Measurements from ENCODE around the gene SLC29A2.
A peak's percentile ranks its signal among the peaks of the same experiment; 100 is the strongest.

The SLC29A2 gene

DNA sequence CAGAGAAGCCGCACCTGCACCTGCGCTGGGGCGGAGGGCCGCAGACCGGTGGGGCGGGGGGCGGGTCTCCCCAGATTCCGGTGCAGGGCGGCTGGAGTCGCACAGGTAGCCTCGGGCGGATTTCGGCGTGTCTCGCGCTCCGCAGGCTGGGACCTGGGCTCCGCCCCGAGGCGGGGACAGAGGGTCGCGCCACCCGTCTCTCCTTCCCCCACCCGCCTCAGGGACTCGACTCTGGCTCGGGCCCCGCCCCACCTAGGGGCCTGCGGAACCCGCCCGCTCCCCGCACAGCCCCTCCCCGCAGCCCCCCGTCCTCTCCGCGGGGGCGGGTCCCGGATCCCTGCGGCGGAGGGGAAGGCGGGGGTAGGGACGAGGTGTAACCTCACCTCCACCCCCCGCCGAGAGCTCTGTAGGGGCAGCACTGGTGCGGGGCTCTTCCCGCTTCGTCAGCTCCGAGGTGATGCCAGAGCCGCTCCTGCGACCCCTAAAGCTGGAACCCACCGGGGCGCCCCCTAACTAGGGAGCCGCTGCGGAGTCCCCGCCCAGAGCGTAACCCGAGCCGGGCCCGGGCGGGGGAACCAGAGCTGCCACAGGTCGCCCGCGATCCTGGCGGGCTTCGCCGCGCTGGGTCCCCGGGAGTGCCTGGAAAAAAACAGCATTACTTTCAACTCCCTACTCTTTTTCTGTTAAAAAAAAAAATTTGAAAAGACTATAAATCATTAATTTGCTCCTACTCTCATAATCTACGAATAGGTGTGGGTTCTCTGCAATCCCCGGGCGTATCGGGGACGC lies at the start of gene SLC29A2 (continued):
- TF ChIP-seq, protein P1, sequence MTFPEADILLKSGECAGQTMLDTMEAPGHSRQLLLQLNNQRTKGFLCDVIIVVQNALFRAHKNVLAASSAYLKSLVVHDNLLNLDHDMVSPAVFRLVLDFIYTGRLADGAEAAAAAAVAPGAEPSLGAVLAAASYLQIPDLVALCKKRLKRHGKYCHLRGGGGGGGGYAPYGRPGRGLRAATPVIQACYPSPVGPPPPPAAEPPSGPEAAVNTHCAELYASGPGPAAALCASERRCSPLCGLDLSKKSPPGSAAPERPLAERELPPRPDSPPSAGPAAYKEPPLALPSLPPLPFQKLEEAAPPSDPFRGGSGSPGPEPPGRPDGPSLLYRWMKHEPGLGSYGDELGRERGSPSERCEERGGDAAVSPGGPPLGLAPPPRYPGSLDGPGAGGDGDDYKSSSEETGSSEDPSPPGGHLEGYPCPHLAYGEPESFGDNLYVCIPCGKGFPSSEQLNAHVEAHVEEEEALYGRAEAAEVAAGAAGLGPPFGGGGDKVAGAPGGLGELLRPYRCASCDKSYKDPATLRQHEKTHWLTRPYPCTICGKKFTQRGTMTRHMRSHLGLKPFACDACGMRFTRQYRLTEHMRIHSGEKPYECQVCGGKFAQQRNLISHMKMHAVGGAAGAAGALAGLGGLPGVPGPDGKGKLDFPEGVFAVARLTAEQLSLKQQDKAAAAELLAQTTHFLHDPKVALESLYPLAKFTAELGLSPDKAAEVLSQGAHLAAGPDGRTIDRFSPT (tag by site-specific recombination; IDR thresholded peaks at IDR 0.05), result peak; percentile 58
- TF ChIP-seq SALL2 (tag by site-specific recombination; IDR thresholded peaks at IDR 0.05; ENCODE audit: borderline replicate concordance) (no peak), SP7 (tag by site-specific recombination; IDR thresholded peaks at IDR 0.05) (0 out of 2 replicates have a peak, but pooled peaks have one; percentile 66), ZNF18 (tag by site-specific recombination; IDR thresholded peaks at IDR 0.05) (0 out of 2 replicates have a peak, but pooled peaks have one; percentile 16), ZNF544 (tag by site-specific recombination; IDR thresholded peaks at IDR 0.05) (no peak), ZNF510 (tag by site-specific recombination; IDR thresholded peaks at IDR 0.05; ENCODE audit: insufficient replicate concordance) (no peak), ZNF830 (tag by site-specific recombination; IDR thresholded peaks at IDR 0.05; ENCODE audit: low read depth) (no peak), KLF1 (tag by site-specific recombination; IDR thresholded peaks at IDR 0.05) (peak; percentile 99), KLF17 (tag by site-specific recombination; IDR thresholded peaks at IDR 0.05) (peak; percentile 60), ZBTB48 (tag by site-specific recombination; IDR thresholded peaks at IDR 0.05) (peak; percentile 89), ZNF777 (tag by site-specific recombination; IDR thresholded peaks at IDR 0.05; ENCODE audit: borderline replicate concordance) (no peak), ZNF548 (tag by site-specific recombination; IDR thresholded peaks at IDR 0.05) (no peak), ZFP69B (tag by site-specific recombination; IDR thresholded peaks at IDR 0.05) (no peak), ZEB2 (tag by site-specific recombination; IDR thresholded peaks at IDR 0.05) (peak; percentile 92), ZNF791 (tag by site-specific recombination; IDR thresholded peaks at IDR 0.05) (no peak), ZNF76 (tag by site-specific recombination; IDR thresholded peaks at IDR 0.05; ENCODE audit: borderline replicate concordance, low read depth) (0 out of 2 replicates have a peak, but pooled peaks have one; percentile 54), ZNF513 (tag by site-specific recombination; IDR thresholded peaks at IDR 0.05) (no peak), ZNF449 (tag by site-specific recombination; IDR thresholded peaks at IDR 0.05) (no peak; the same call in 1 of the 2 replicates), ZBTB7A (tag by site-specific recombination; IDR thresholded peaks at IDR 0.05; ENCODE audit: low read depth) (peak; percentile 60), ZNF24 (tag by site-specific recombination; IDR thresholded peaks at IDR 0.05) (no peak), ZNF223 (tag by site-specific recombination; IDR thresholded peaks at IDR 0.05) (no peak), KLF16 (tag by site-specific recombination; IDR thresholded peaks at IDR 0.05) (no peak), ZXDB (tag by site-specific recombination; IDR thresholded peaks at IDR 0.05) (peak; percentile 31; the same call in 1 of the 2 replicates), ZNF473 (tag by site-specific recombination; IDR thresholded peaks at IDR 0.05) (no peak), ZNF701 (tag by site-specific recombination; IDR thresholded peaks at IDR 0.05) (no peak), ZNF302 (tag by site-specific recombination; IDR thresholded peaks at IDR 0.05; ENCODE audit: low read depth) (no peak), ZNF311 (tag by site-specific recombination; IDR thresholded peaks at IDR 0.05; ENCODE audit: borderline replicate concordance) (no peak)
- TF ChIP-seq, protein P2, sequence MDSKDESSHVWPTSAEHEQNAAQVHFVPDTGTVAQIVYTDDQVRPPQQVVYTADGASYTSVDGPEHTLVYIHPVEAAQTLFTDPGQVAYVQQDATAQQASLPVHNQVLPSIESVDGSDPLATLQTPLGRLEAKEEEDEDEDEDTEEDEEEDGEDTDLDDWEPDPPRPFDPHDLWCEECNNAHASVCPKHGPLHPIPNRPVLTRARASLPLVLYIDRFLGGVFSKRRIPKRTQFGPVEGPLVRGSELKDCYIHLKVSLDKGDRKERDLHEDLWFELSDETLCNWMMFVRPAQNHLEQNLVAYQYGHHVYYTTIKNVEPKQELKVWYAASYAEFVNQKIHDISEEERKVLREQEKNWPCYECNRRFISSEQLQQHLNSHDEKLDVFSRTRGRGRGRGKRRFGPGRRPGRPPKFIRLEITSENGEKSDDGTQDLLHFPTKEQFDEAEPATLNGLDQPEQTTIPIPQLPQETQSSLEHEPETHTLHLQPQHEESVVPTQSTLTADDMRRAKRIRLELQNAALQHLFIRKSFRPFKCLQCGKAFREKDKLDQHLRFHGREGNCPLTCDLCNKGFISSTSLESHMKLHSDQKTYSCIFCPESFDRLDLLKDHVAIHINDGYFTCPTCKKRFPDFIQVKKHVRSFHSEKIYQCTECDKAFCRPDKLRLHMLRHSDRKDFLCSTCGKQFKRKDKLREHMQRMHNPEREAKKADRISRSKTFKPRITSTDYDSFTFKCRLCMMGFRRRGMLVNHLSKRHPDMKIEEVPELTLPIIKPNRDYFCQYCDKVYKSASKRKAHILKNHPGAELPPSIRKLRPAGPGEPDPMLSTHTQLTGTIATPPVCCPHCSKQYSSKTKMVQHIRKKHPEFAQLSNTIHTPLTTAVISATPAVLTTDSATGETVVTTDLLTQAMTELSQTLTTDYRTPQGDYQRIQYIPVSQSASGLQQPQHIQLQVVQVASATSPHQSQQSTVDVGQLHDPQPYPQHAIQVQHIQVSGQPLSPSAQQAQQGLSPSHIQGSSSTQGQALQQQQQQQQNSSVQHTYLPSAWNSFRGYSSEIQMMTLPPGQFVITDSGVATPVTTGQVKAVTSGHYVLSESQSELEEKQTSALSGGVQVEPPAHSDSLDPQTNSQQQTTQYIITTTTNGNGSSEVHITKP (tag by site-specific recombination; IDR thresholded peaks at IDR 0.05), result 0 out of 2 replicates have a peak, but pooled peaks have one; percentile 36

Measured in HEK293 (cell line).